Measurements from ENCODE around the gene RAVER1. TPM values are rescaled to one million over a fixed set of nuclear protein-coding genes. Genes with fewer than 3 reads are reported as not detected.

Gene RAVER1
- total and polyA plus RNA-seq, 2 donors (not counting 3 experiments of a cell fraction or from before 2014, with no cell fraction given): 5.2 to 47.6 TPM

DNA sequence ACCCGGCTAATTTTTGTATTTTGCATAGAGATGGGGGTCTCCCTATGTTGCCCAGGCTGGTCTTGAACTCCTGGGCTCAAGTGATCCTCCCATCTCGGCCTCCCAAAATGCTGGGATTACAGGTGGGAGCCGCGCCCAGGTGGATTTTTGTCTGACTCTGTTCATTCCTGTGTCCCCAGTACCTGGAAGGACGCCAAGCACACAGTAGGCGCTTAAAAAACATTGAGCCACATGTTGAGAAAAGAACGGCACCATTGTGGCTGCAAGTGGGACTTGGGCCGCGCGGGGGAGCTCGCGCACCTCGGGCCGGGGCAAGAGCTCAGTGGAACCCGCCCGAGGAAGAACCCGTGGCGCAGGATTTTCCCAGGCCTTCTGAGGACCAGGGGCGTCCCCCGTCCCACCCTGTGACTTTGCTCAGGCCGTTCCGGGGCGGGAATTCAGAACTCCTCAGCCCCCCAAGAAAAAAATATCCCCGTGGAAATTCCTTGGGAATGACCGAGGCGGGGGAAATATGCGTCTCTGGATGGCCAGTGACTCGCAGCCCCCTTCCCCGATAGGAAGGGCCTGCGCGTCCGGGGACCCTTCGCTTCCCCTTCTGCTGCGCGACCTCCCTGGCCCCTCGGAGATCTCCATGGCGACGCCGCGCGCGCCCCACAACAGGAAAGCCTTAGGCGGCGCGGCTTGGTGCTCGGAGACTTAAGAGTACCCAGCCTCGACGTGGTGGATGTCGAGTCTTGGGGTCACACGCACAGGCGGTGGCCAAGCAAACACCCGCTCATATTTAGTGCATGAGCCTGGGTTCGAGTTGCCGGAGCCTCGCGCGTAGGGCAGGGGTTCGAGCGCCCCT is 63.8 kb downstream of the RAVER1 start:
- ChIA-PET CTCF (interaction anchor here (0.6 to 9.0 kb wide), 34 partner anchors 10 to 154 kb away, joined by 3 to 411 read pairs (median 6); partner anchors contain the start of genes CDC37, FDX2, ICAM4 and ICAM5), POLR2A (interaction anchor here (0.7 to 2.6 kb wide), 6 partner anchors 9 to 121 kb away, joined by 5 to 15 read pairs (median 12); partner anchors contain the start of genes ICAM4 and ICAM5)
- intact Hi-C loops (cut with micrococcal nuclease): loop anchor here (1.0 to 5.0 kb wide), 5 partner anchors 17 to 120 kb away; partner anchors contain the start of genes FDX2, ICAM4, RAVER1 and TYK2
- Histone ChIP-seq H2AFZ (ENCODE audit: low read depth, low read length) (peak overlapping the region; percentile 9), H3K27ac (ENCODE audit: insufficient read depth, low read depth, low read length) (peak overlapping the region; percentile 73), H3K27me3 (ENCODE audit: control insufficient read depth in 2 of 2, insufficient read depth in 2 of 2, low read length in 2 of 2) (no peaks in the 10 kb centered on the region), H3K79me2 (ENCODE audit: control insufficient read depth, insufficient read depth, low read length) (no peaks in the 10 kb centered on the region), H3K9me1 (replicated peaks; ENCODE audit: control insufficient read depth, extremely low read depth, insufficient read depth, low read length) (no peaks in the 10 kb centered on the region), H4K20me1 (replicated peaks; ENCODE audit: control insufficient read depth, extremely low read depth, insufficient read depth, low read length) (no peaks in the 10 kb centered on the region), H3K9me3 (replicated peaks; ENCODE audit: control insufficient read depth, insufficient read depth, low read length) (no peaks in the 10 kb centered on the region), H3K9ac (replicated peaks; ENCODE audit: extremely low read depth, insufficient read depth, low read length) (peak overlapping the region; percentile 61), H3K4me1 (ENCODE audit: control insufficient read depth, extremely low read depth, insufficient read depth, low read length) (peaks cover 36% of the 10 kb centered on the region), H3K36me3 (ENCODE audit: control insufficient read depth in 2 of 2, extremely low read depth in 1 of 2, insufficient read depth in 2 of 2, low read length in 2 of 2) (no peaks in the 10 kb centered on the region), H3K4me2 (ENCODE audit: insufficient read depth, low read length) (peak overlapping the region; percentile 50), H3K4me3 (replicated peaks in 1 of 3; ENCODE audit: insufficient read depth in 1 of 3, low read depth in 1 of 3, low read length in 3 of 3) (no peak overlapping the region)
- no TSS peak for BruUV-seq (replicated peaks)
- DNase-seq (ENCODE audit: low read depth, low spot score): peak; percentile 90
- dilution Hi-C loops (cut with MboI; ENCODE audit: extremely low pct_ligation_motif_present, low sequenced_read_pairs): no loop called here
- FAIRE-seq: peak; percentile 84
- TF ChIP-seq GATA2 (IDR thresholded peaks at IDR 0.05; ENCODE audit: insufficient read depth, insufficient read length, low read depth, low read length) (no peak), JUN (IDR thresholded peaks at IDR 0.05; ENCODE audit: borderline replicate concordance, insufficient read depth, insufficient read length, low read depth) (no peak)
- TF ChIP-seq, protein P1, sequence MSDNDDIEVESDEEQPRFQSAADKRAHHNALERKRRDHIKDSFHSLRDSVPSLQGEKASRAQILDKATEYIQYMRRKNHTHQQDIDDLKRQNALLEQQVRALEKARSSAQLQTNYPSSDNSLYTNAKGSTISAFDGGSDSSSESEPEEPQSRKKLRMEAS (IDR thresholded peaks at IDR 0.05; ENCODE audit: insufficient read depth, insufficient read length): peak; percentile 11
- TF ChIP-seq, protein P2, sequence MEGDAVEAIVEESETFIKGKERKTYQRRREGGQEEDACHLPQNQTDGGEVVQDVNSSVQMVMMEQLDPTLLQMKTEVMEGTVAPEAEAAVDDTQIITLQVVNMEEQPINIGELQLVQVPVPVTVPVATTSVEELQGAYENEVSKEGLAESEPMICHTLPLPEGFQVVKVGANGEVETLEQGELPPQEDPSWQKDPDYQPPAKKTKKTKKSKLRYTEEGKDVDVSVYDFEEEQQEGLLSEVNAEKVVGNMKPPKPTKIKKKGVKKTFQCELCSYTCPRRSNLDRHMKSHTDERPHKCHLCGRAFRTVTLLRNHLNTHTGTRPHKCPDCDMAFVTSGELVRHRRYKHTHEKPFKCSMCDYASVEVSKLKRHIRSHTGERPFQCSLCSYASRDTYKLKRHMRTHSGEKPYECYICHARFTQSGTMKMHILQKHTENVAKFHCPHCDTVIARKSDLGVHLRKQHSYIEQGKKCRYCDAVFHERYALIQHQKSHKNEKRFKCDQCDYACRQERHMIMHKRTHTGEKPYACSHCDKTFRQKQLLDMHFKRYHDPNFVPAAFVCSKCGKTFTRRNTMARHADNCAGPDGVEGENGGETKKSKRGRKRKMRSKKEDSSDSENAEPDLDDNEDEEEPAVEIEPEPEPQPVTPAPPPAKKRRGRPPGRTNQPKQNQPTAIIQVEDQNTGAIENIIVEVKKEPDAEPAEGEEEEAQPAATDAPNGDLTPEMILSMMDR (IDR thresholded peaks at IDR 0.05; ENCODE audit: extremely low read depth in 1 of 2, insufficient read depth in 1 of 2, low read depth in 1 of 2, low read length in 2 of 2): peak; percentile 88 to 93

Data from endothelial cell of umbilical vein (primary cell).